HG02798 (cell line): ENCODE data around the gene AP1S2.
A peak's percentile ranks its signal among the peaks of the same experiment; 100 is the strongest.

Experiments
- ATAC-seq: cut with Tn5 transposase; IDR thresholded peaks from one replicate; pipeline ENCODE4 v1.9.1; 2021; ENCODE audit warnings: mild to moderate bottlenecking; ENCODE audit not compliant: unreplicated experiment, poor library complexity

AP1S2 gene

DNA sequence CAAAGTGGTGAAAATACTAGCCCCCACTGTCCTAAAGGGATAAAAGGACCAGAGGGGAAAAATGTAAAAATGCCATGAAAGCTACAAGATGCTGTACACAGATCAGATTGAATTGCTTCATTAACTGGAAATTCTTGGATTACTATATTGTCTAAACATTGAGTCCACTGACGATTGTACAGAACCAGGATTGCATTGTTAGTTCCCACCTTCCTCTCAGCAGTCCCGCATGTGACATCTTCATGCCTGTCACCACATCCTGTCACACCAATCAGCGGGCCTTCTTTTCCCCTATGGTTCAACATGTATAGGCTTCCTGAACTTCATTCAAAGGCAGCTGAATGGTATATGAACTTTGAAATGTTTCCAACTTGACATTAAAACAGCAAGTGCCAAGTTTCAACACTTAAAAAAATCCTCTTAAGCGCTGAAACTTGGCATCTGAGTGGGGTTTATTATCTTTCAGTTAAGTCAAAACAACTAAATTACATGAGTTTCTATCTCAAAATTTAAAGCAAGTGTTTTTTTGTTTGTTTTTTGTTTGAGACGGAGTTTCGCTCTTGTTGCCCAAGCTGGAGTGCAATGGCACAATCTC, 39.7 kb downstream of the AP1S2 start:
- ATAC-seq = no peak

DNA sequence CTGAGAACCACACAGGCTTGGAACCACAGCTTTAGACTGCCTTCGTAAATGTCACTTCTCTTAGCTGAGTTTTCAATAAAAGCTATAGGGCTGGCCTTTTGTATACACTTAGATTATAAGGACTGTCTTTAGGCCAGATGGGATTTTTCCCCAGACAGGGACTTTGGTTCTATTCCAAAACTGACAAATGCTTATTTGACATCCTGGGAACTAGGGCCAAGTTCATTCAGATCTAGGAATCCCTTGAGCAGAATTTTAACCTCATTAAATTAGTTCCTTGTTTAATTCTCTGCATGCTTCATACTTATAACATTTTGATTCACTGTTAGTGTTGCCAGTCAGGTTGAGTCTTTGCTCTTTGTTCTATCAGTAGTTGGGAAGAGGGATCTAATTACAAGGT, 41.2 kb downstream of the AP1S2 start:
- ATAC-seq = no peak

DNA sequence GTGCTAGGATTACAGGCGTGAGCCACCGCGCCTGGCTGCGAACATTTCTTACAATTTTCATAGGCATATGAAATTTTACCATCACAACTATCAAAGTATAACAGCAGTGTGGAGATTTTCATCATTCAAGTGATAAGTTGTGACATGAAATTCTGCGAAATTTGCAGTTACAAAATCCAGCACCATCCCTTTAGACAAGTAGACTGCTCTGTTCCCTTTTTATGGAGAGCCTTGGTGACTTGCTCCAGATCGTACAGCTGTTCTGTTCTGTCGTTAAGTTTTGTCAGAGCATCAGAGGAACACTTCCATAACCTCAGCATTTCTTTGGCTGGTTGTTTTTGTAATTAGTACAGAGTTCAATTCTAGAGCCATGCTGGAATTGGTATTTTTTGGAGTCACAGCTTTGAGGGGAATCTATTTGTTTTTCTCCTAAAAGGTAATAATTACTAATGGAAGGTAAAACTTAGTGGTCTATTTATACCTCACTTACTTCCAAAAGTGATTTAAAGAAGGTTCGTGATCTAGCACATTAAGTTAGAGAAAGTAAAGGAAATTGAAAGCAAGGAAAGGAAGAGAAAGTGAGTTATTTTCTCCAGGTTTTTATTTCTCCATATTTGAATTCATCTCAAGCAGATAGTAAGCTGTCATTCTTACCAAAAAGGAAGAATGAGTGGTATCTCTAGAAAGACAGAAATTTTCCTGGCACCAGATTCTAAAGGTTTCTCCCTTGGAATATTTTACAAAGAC, 42.2 kb downstream of the AP1S2 start:
- ATAC-seq = no peak

DNA sequence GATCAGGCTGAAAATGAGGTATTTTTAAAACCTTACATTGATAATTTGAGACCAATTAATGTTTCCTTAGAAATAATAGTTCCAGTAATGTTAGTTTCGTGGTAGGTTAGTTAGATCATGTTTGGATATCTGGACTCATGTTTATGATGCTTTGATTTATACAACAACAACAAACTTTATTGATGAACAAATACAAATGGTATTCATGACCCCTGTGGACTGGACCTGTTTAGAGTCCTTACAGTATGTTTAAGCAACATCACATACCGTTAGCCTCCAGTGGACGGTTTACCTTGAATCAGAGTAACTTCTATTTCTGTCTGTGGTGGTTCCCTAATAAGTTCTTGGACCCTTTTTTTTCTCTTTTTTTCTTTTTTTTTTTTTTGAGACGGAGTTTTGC, 46.4 kb downstream of the AP1S2 start:
- ATAC-seq = no peak

DNA sequence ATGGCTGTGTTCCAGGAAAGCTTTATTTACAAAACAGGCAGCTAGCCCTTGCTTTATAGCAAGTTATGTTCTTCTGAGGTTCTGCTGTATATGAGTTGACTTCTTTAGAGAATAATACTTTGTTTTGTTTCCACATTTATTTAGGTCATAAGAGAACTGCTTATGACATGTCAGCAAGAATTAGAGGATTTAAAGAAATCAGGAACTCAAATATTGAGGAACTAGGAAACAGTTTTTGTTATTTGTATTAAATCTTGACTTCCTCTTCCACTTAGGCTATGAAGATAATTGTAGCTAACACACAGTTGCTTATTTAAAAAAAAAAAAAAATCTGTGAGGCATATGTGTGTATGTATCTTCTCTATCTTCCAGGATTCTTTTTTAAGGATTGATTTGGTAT, 50.0 kb downstream of the AP1S2 start:
- no peak for ATAC-seq

DNA sequence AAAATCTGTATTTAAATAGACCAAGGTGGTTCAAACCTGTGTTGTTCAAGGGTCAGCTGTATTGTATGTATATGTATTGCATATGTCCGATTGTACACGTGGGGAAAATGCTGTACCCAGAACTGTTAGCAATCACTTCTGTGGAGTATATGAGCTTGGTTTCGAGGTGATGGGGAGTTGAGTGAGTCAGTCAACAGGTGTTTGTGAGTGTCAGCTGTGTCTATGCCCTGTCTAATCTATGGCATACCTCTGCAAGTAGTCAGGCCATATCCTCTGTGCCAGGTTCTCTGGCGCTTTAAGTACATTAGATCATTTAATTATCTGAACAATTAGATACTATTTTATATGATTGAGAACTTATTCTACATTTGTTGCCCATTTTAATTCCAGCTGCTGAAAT, 56.9 kb downstream of the AP1S2 start:
- ATAC-seq = no peak

DNA sequence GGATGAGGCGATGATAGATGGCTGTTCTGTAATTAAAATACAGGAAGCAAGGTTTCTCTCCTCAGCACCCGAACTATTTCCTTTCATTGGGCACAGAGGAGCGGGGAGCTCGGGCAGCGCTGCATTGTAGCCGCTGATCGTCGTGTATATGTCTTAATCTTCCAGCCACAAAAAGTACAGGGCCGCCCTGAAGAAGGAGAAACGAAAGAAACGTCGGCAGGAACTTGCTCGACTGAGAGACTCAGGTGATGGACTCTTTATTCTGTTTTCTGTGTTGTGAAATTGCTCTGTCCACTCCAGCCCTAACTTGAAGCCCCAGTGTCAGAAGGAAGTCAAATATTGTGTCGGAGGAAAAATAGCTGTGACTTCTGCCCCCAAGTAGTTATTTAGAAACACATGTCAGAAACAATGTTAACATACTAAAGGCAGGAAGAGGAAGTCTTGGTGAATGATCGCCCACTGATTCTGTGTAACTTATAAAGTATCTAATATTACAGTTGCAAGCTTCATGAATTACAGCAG, 63.8 kb downstream of the AP1S2 start:
- ATAC-seq = no peak

DNA sequence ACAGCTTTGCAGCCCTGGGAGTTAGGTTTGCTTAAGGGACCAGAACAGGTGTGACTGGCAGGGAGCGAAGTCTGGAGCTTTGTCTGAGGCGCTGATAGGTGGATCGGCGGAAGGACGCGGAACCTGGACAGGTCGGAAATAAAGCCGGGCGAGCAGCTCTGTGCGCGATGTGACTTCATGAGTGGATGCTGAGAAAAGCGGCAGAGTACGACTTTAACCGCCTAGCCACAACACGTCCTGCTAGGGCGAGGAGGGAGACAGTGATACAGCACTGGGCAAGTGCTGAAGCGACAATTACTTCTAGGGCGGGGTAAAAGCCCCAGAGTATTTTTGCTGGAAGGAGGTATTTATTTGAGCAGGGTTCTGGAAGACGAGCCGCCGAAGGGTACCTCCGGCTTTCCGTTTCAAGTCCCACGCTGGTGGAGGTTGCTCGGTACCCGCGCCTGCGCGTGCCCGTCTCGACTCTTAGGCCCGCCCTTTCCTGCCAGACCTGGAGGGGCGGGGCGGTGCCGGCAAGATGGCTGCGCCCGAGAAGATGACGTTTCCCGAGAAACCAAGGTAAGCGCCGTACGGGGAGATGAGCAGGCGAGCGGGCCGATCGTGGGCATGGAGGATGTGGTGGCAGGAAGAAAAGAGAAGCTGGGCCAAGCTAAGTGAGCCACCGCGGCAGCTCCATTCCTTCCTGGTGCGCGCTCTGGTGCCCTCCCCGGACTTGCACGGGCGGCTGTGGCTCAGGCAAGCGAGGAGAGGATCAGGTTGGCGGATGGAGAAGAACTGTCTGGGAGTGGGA, 64.4 kb downstream of the AP1S2 start, which contains the start of gene ZRSR2:
TSS of gene ZRSR2 (plus strand) at position 506 of the 790 bp plus-strand sequence. CDS start at position 518, 12 bp downstream.
- ATAC-seq = peak; percentile 95

DNA sequence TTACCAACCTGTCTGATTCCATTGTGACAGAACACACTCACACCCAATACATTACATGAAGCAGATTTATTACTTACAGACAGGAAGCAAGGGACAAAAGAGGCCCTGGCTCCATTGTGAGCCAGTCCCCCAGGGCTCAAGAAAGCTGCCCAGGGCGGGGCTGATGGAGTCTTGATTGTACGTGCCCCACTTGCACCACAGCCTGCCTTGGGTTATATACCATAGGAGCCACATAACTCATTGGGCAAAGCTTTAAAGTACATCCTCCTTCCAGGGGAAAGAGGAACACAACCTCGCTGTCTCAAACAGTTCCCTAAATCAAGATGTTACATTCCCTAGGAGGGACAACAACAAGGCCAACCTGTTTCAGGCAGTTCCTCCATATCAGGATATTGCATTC, 67.7 kb downstream of the AP1S2 start:
- ATAC-seq = no peak

DNA sequence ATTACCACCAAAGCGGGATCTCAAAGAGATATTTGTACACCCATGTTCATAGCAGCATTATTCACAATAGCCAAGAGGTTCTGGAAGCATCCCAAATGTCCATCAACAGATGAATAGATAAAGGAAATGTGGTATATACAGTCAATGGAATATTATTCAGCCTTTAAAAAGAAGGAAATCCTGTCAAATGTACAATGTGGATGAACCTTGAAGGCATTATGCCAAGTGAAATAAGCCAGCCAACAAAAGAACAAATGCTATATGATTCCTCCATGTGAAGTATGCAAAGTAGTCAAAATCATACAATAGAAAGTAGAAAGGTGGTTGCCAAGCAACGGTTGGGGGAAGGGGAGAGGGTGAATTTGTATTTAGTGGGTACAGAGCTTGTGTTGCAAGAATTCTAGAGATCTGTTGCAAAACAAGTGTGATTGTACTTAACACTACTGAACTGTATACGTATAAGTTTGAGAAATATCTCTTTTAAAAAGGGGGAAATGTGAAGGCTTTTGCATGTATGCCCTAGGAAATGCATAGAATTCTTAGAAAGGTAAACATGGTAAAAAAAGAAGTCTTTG, 69.3 kb downstream of the AP1S2 start:
- no peak for ATAC-seq

DNA sequence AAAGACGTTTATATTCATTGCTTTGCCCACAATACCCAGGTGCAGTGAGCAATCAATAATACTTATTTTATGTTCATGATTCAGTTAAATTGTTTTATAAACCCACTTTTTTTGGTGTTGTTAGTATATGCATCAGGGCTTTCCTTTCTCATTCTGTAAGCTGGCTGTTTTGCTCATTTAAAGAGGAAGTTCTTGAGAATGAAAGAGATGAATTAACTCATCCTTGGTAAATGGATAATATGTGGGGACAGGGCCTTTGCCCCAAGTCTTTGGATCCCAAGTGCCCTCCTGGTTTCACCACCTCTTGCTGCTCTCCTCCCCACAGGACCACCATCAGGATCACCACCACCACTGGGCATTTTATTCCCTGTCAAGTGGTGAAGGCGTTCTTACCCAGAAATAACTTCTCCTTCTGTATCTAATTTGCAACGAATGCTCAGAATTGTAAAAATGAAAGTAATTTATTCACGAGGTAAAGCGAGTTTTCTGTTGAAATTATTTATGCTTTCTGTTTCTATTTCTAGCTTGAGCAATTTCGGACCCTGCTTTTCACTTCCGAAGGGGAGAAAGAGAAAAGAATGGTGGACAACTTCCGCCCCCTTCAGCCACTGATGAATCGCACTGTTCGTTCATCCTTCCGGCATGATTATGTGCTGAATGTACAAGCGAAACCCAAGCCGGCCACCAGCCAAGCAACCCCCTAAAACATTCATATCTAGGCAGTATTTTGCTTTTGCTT, 72.5 kb downstream of the AP1S2 start:
- peak; percentile 89 for ATAC-seq
